ENCODE data around the gene ARHGAP15.

Gene ARHGAP15

GRCh38 chr2:143467011-143467410 lies 337.8 kb downstream of the ARHGAP15 start:
- TF ChIP-seq EZH2 (IDR thresholded peaks at IDR 0.05; ENCODE audit: borderline replicate concordance, low read length): no peak
- TF ChIP-seq CTCF (IDR thresholded peaks at IDR 0.05; ENCODE audit: low read length): no peak
- H3K4me3 ChIP-seq (ENCODE audit: low read depth, low read length, poor library complexity, severe bottlenecking): no peak overlapping the region
- H3F3A ChIP-seq (ENCODE audit: insufficient read depth, low read length): no peaks in the 10 kb centered on the region
- H3K27me3 ChIP-seq (ENCODE audit: insufficient read depth, low read length): no peaks in the 10 kb centered on the region
- H4K20me1 ChIP-seq (ENCODE audit: insufficient read depth, low read length): no peaks in the 10 kb centered on the region
- no peaks in the 10 kb centered on the region for H3K79me2 ChIP-seq (ENCODE audit: insufficient read depth, low read length)
- 0 out of 2 replicates have a peak, but pooled peaks cover 3% of the 10 kb centered on the region for H3K36me3 ChIP-seq (ENCODE audit: insufficient read depth, low read length)
- no peak overlapping the region for H3K4me2 ChIP-seq (ENCODE audit: low read length)
- H3K4me1 ChIP-seq (ENCODE audit: insufficient read depth, low read length, severe bottlenecking): no peaks in the 10 kb centered on the region
- H3K9me2 ChIP-seq (ENCODE audit: low read depth, low read length): no peaks in the 10 kb centered on the region
- no peak overlapping the region for H3K9ac ChIP-seq (ENCODE audit: low read length)
- H3K9me3 ChIP-seq (ENCODE audit: low read length): no peaks in the 10 kb centered on the region
- no peak overlapping the region for H2AFZ ChIP-seq (ENCODE audit: low read length)
- H3K27ac ChIP-seq (ENCODE audit: low read depth, low read length, poor library complexity, severe bottlenecking): no peak overlapping the region

GRCh38 chr2:143468341-143468888 lies 339.2 kb downstream of the ARHGAP15 start:
- H3F3A ChIP-seq (ENCODE audit: insufficient read depth, low read length): no peaks in the 10 kb centered on the region

GRCh38 chr2:143469323-143469722 lies 340.1 kb downstream of the ARHGAP15 start:
- no peaks in the 10 kb centered on the region for H4K20me1 ChIP-seq (ENCODE audit: insufficient read depth, low read length)
- H3K4me1 ChIP-seq (ENCODE audit: insufficient read depth, low read length, severe bottlenecking): no peaks in the 10 kb centered on the region
- 0 out of 2 replicates have a peak, but pooled peaks cover 3% of the 10 kb centered on the region for H3K36me3 ChIP-seq (ENCODE audit: insufficient read depth, low read length)
- H3K27me3 ChIP-seq (ENCODE audit: insufficient read depth, low read length): no peaks in the 10 kb centered on the region
- no peak overlapping the region for H3K4me2 ChIP-seq (ENCODE audit: low read length)
- no peak overlapping the region for H3K27ac ChIP-seq (ENCODE audit: low read depth, low read length, poor library complexity, severe bottlenecking)
- no peak overlapping the region for H3K4me3 ChIP-seq (ENCODE audit: low read depth, low read length, poor library complexity, severe bottlenecking)
- no peaks in the 10 kb centered on the region for H3K79me2 ChIP-seq (ENCODE audit: insufficient read depth, low read length)
- TF ChIP-seq EZH2 (IDR thresholded peaks at IDR 0.05; ENCODE audit: borderline replicate concordance, low read length): no peak
- no peak overlapping the region for H2AFZ ChIP-seq (ENCODE audit: low read length)
- H3K9me3 ChIP-seq (ENCODE audit: low read length): no peaks in the 10 kb centered on the region
- H3K9me2 ChIP-seq (ENCODE audit: low read depth, low read length): no peaks in the 10 kb centered on the region
- H3K9ac ChIP-seq (ENCODE audit: low read length): no peak overlapping the region
- no peaks in the 10 kb centered on the region for H3F3A ChIP-seq (ENCODE audit: insufficient read depth, low read length)

More at GRCh38 chr2:143468341-143468888, 339.2 kb downstream of the ARHGAP15 start:
- no peaks in the 10 kb centered on the region for H4K20me1 ChIP-seq (ENCODE audit: insufficient read depth, low read length)
- H3K9me2 ChIP-seq (ENCODE audit: low read depth, low read length): no peaks in the 10 kb centered on the region
- H3K4me2 ChIP-seq (ENCODE audit: low read length): no peak overlapping the region
- H3K9me3 ChIP-seq (ENCODE audit: low read length): no peaks in the 10 kb centered on the region
- H3K9ac ChIP-seq (ENCODE audit: low read length): no peak overlapping the region
- no peak overlapping the region for H2AFZ ChIP-seq (ENCODE audit: low read length)
- no peak overlapping the region for H3K4me3 ChIP-seq (ENCODE audit: low read depth, low read length, poor library complexity, severe bottlenecking)
- no peaks in the 10 kb centered on the region for H3K79me2 ChIP-seq (ENCODE audit: insufficient read depth, low read length)
- H3K4me1 ChIP-seq (ENCODE audit: insufficient read depth, low read length, severe bottlenecking): no peaks in the 10 kb centered on the region
- H3K36me3 ChIP-seq (ENCODE audit: insufficient read depth, low read length): 0 out of 2 replicates have a peak, but pooled peaks cover 3% of the 10 kb centered on the region
- no peak overlapping the region for H3K27ac ChIP-seq (ENCODE audit: low read depth, low read length, poor library complexity, severe bottlenecking)
- TF ChIP-seq CTCF (IDR thresholded peaks at IDR 0.05; ENCODE audit: low read length): no peak
- no peak for TF ChIP-seq EZH2 (IDR thresholded peaks at IDR 0.05; ENCODE audit: borderline replicate concordance, low read length)
- no peaks in the 10 kb centered on the region for H3K27me3 ChIP-seq (ENCODE audit: insufficient read depth, low read length)

GRCh38 chr2:143471550-143471949 lies 342.3 kb downstream of the ARHGAP15 start:
- Histone ChIP-seq H3K36me3 (ENCODE audit: insufficient read depth, low read length) (0 out of 2 replicates have a peak, but pooled peaks cover 3% of the 10 kb centered on the region), H3K4me1 (ENCODE audit: insufficient read depth, low read length, severe bottlenecking) (no peaks in the 10 kb centered on the region), H2AFZ (ENCODE audit: low read length) (no peak overlapping the region), H3K27ac (ENCODE audit: low read depth, low read length, poor library complexity, severe bottlenecking) (no peak overlapping the region), H3K9me2 (ENCODE audit: low read depth, low read length) (no peaks in the 10 kb centered on the region), H3K4me3 (ENCODE audit: low read depth, low read length, poor library complexity, severe bottlenecking) (no peak overlapping the region), H3F3A (ENCODE audit: insufficient read depth, low read length) (no peaks in the 10 kb centered on the region), H3K9me3 (ENCODE audit: low read length) (no peaks in the 10 kb centered on the region), H3K4me2 (ENCODE audit: low read length) (no peak overlapping the region), H3K79me2 (ENCODE audit: insufficient read depth, low read length) (no peaks in the 10 kb centered on the region), H3K27me3 (ENCODE audit: insufficient read depth, low read length) (no peaks in the 10 kb centered on the region), H4K20me1 (ENCODE audit: insufficient read depth, low read length) (no peaks in the 10 kb centered on the region), H3K9ac (ENCODE audit: low read length) (no peak overlapping the region)
- no peak for TF ChIP-seq CTCF (IDR thresholded peaks at IDR 0.05; ENCODE audit: low read length)
- TF ChIP-seq EZH2 (IDR thresholded peaks at IDR 0.05; ENCODE audit: borderline replicate concordance, low read length): no peak
